Smooth muscle cell (in vitro differentiated cells): ENCODE data around the gene UBFD1. TPM values are rescaled to one million over a fixed set of nuclear protein-coding genes. Genes with fewer than 3 reads are reported as not detected.

Source experiments
- DNase-seq: peaks from one replicate; lab custom pipeline; 2025; ENCODE audit not compliant: unreplicated experiment; lab: John Stamatoyannopoulos, UW
- H2AFZ ChIP-seq: fragments of 200-600 bp; sonication (generic); 2 replicates; pipeline ENCODE4 v1.6.0; 2016; ENCODE audit warnings: antibody characterized with exemption, low read depth, mild to moderate bottlenecking
- H3F3A ChIP-seq: fragments of 200-600 bp; sonication (generic); 2 replicates; pipeline ENCODE4 v1.6.0; 2017; ENCODE audit warnings: antibody characterized with exemption, low read depth
- H3K27ac ChIP-seq: fragments of 200-600 bp; sonication (generic); 2 replicates; pipeline ENCODE4 v1.5.1; 2016; ENCODE audit warnings: low read depth, mild to moderate bottlenecking
- H3K27me3 ChIP-seq: fragments of 200-600 bp; sonication (generic); 2 replicates; pipeline ENCODE4 v1.6.1; 2016; ENCODE audit warnings: low read depth, mild to moderate bottlenecking
- H3K36me3 ChIP-seq: fragments of 200-600 bp; sonication (generic); 2 replicates; pipeline ENCODE4 v1.5.1; 2016; ENCODE audit warnings: low read depth
- H3K4me1 ChIP-seq: fragments of 200-600 bp; sonication (generic); 2 replicates; pipeline ENCODE4 v1.5.1; 2016; ENCODE audit warnings: low read depth
- H3K4me2 ChIP-seq: fragments of 200-600 bp; sonication (generic); 2 replicates; pipeline ENCODE4 v1.6.0; 2016; ENCODE audit warnings: mild to moderate bottlenecking
- H3K4me3 ChIP-seq: fragments of 200-600 bp; sonication (generic); 2 replicates; pipeline ENCODE4 v1.5.1; 2016; ENCODE audit warnings: mild to moderate bottlenecking
- H3K79me2 ChIP-seq: fragments of 200-600 bp; sonication (generic); 2 replicates; pipeline ENCODE4 v1.6.0; 2016; ENCODE audit warnings: low read depth, mild to moderate bottlenecking
- H3K9ac ChIP-seq: fragments of 200-600 bp; sonication (generic); 2 replicates; pipeline ENCODE4 v1.6.0; 2016; ENCODE audit warnings: low read depth
- H3K9me3 ChIP-seq: fragments of 200-600 bp; sonication (generic); replicated peaks from 2 replicates; pipeline ENCODE4 v1.5.1; 2016; ENCODE audit warnings: low read depth
- H4K20me1 ChIP-seq: fragments of 200-600 bp; sonication (generic); 2 replicates; pipeline ENCODE4 v1.6.0; 2016; ENCODE audit warnings: low read depth
- CTCF ChIP-seq: fragments of 200-600 bp; sonication (generic); IDR thresholded peaks from 2 replicates; pipeline ENCODE4 v1.5.1; 2017; ENCODE audit warnings: borderline replicate concordance, mild to moderate bottlenecking, antibody characterized with exemption; ENCODE audit not compliant: insufficient read depth, poor library complexity, severe bottlenecking
- WGBS: methylation state at CpG from one replicate; pipeline ENCODE4 v1.1.7; 2016; ENCODE audit warnings: low lambda C conversion rate; 5-methylcytosine and 5-hydroxymethylcytosine counted together
- polyA plus RNA-seq: library from polyadenylated mRNA; unstranded; fragments of >200 nt; fragmentation: Nextera tagmentation; extraction: Ambion mirVana; gene quantifications from 2 replicates; pipeline ENCODE4 v1.2.1, GENCODE V29; 2016
- total RNA-seq: library from RNA; depleted of rRNA; stranded (reverse); fragments of >200 nt; gene quantifications from 2 replicates; pipeline ENCODE4 v1.2.3, GENCODE V29; 2014

Gene UBFD1
- total and polyA plus RNA-seq, 2 experiments from 2014 or later: 35.5 to 69.3 TPM

GRCh38 chr16:23587726-23588125 lies 30.2 kb downstream of the UBFD1 start:
- H4K20me1 ChIP-seq: peaks cover 69% of the 10 kb centered on the region
- H3K27ac ChIP-seq: no peak overlapping the region
- no peak overlapping the region for H3K9ac ChIP-seq
- H3F3A ChIP-seq: no peaks in the 10 kb centered on the region
- no peaks in the 10 kb centered on the region for H3K27me3 ChIP-seq
- no peaks in the 10 kb centered on the region for H3K9me3 ChIP-seq
- H2AFZ ChIP-seq: no peak overlapping the region
- H3K79me2 ChIP-seq: peaks cover 71% of the 10 kb centered on the region
- WGBS: 95% methylated on average over 5 of the region's 5 CpGs
- no peak for DNase-seq
- no peaks in the 10 kb centered on the region for H3K4me1 ChIP-seq
- no peak overlapping the region for H3K4me2 ChIP-seq
- no peak for TF ChIP-seq CTCF
- H3K36me3 ChIP-seq: peaks cover 9% of the 10 kb centered on the region
- no peak overlapping the region for H3K4me3 ChIP-seq

- Histone ChIP-seq H3K9me3 (no peaks in the 10 kb centered on the region), H3K4me3 (no peak overlapping the region), H3K27ac (no peak overlapping the region), H3F3A (no peaks in the 10 kb centered on the region), H3K9ac (no peak overlapping the region), H3K4me2 (no peak overlapping the region), H3K36me3 (peaks cover 9% of the 10 kb centered on the region), H3K27me3 (no peaks in the 10 kb centered on the region), H2AFZ (no peak overlapping the region), H3K4me1 (peaks cover 7% of the 10 kb centered on the region), H3K79me2 (peaks cover 94% of the 10 kb centered on the region), H4K20me1 (peaks cover 76% of the 10 kb centered on the region)
- 100% methylated on average over 3 of the region's 3 CpGs for WGBS
- DNase-seq: no peak
- TF ChIP-seq CTCF: no peak
Observed at GRCh38 chr16:23590181-23590580, 32.7 kb downstream of the UBFD1 start.

DNA sequence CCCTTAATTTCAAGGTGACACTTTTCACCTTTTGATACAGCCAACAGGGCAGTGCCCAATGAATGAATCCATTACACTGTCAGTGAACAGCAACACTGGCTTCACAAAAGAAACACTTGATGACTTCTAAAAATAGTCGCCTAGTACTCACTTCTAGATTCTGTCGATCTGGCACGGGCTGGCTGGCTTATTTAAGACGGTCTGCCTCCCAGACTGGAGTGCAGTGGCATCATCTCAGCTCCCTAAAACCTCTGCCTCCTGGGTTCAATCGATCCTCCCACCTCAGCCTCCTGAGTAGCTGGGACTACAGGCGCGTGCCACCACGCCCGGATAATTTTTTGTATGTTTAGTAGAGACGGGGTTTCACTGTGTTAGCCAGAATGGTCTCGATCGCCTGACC lies 36.7 kb downstream of the UBFD1 start:
- Histone ChIP-seq H3K27ac (no peak overlapping the region), H3K4me2 (peak overlapping the region; percentile 99), H3K4me3 (no peak overlapping the region), H3K36me3 (peaks cover 9% of the 10 kb centered on the region), H3K27me3 (no peaks in the 10 kb centered on the region), H4K20me1 (peaks cover 46% of the 10 kb centered on the region), H3K79me2 (peaks cover 68% of the 10 kb centered on the region), H3F3A (no peaks in the 10 kb centered on the region), H3K4me1 (peaks cover 8% of the 10 kb centered on the region), H3K9me3 (no peaks in the 10 kb centered on the region), H3K9ac (no peak overlapping the region), H2AFZ (no peak overlapping the region)
- DNase-seq: no peak
- TF ChIP-seq CTCF: no peak
- over 99% methylated on average over 12 of the region's 12 CpGs for WGBS

DNA sequence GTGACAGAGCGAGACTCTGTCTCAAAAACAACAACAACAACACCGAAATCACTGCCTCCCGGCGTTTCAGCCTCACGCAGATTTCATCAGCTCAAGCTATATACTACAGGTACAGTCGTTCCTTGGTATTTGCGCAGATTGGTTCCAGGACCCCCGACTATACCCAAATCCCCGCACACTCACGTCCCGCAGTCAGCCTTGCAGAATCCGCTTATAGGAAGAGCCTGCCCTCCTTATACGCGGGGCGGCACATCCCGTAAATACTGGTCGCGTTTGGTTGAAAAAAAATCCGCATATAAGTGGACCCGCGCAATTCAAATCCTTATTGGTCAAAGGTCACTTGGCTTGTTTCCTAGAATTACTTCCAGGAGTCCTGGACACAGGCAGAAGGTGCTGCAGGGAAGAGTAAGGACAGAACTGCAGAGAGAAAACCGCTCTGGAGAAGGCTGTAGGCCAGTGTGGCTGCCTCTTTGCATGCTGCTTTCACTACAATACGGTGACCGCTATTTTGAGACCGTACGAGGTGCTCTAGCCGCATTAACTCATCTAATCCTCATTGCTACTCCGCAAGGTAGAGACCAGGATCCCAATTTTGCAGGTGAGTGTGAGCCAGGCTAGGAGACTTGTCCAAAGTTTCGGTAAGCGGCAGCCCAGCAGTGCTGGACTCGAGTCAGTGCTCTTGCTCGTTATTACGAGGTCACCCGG lies 37.9 kb downstream of the UBFD1 start:
- peaks cover 8% of the 10 kb centered on the region for H3K4me1 ChIP-seq
- no peak overlapping the region for H3K27ac ChIP-seq
- H2AFZ ChIP-seq: peak overlapping the region; percentile 97
- H3K79me2 ChIP-seq: peaks cover 56% of the 10 kb centered on the region
- H3K9ac ChIP-seq: peak overlapping the region; percentile 96
- H3K4me2 ChIP-seq: peak overlapping the region; percentile 99
- H3K4me3 ChIP-seq: peak overlapping the region; percentile 97
- no peak for DNase-seq
- 20% methylated on average over 34 of the region's 34 CpGs for WGBS
- no peaks in the 10 kb centered on the region for H3K9me3 ChIP-seq
- H3F3A ChIP-seq: no peaks in the 10 kb centered on the region
- H3K36me3 ChIP-seq: peaks cover 5% of the 10 kb centered on the region
- no peaks in the 10 kb centered on the region for H3K27me3 ChIP-seq
- peaks cover 34% of the 10 kb centered on the region for H4K20me1 ChIP-seq
- no peak for TF ChIP-seq CTCF
